GM23338 (cell line): ENCODE data around the gene LMF2. TPM values are rescaled to one million over a fixed set of nuclear protein-coding genes. Genes with fewer than 3 reads are reported as not detected.

Experiments used
- ATAC-seq: fragments of 200-7000 bp; cut with Tn5 transposase; 3 replicates; pipeline ENCODE4 v1.9.1; 2020
- DNase-seq: peaks from one replicate; pipeline ENCODE4 v3.0.0-alpha.2; 2015; ENCODE audit warnings: low spot score
- H2AFZ ChIP-seq: fragments of 200-600 bp; sonication (generic); 2 replicates; pipeline ENCODE4 v1.8.0; 2016; ENCODE audit warnings: antibody characterized with exemption, mild to moderate bottlenecking, moderate library complexity
- H3F3A ChIP-seq: fragments of 200-600 bp; sonication (generic); replicated peaks from 2 replicates; pipeline ENCODE4 v1.8.0; 2017; ENCODE audit warnings: antibody characterized with exemption, mixed run types, low read depth
- H3K27ac ChIP-seq: fragments of 200-600 bp; sonication (generic); 2 replicates; pipeline ENCODE4 v1.6.1; 2016; ENCODE audit warnings: low read depth
- H3K27me3 ChIP-seq: fragments of 200-600 bp; sonication (generic); 2 replicates; pipeline ENCODE4 v1.8.0; 2016; ENCODE audit warnings: mild to moderate bottlenecking, mixed run types, moderate library complexity; ENCODE audit not compliant: insufficient read depth
- H3K36me3 ChIP-seq: fragments of 200-600 bp; sonication (generic); 2 replicates; pipeline ENCODE4 v1.8.0; 2016; ENCODE audit warnings: mild to moderate bottlenecking; ENCODE audit not compliant: insufficient read depth
- H3K4me1 ChIP-seq: fragments of 200-600 bp; sonication (generic); 2 replicates; pipeline ENCODE4 v1.8.0; 2016; ENCODE audit warnings: mild to moderate bottlenecking, moderate library complexity; ENCODE audit not compliant: insufficient read depth
- H3K4me2 ChIP-seq: fragments of 200-600 bp; sonication (generic); 2 replicates; pipeline ENCODE4 v1.7.1; 2017; ENCODE audit warnings: mixed run types
- H3K4me3 ChIP-seq: fragments of 200-600 bp; sonication (generic); 2 replicates; pipeline ENCODE4 v1.6.1; 2016; ENCODE audit warnings: mixed run types
- H3K79me2 ChIP-seq: fragments of 200-600 bp; sonication (generic); replicated peaks from 2 replicates; pipeline ENCODE4 v1.8.0; 2017; ENCODE audit warnings: mild to moderate bottlenecking; ENCODE audit not compliant: insufficient read depth
- H3K9me2 ChIP-seq: fragments of 200-600 bp; sonication (generic); 2 replicates; pipeline ENCODE4 v1.8.0; 2017; ENCODE audit not compliant: insufficient read depth
- H4K20me1 ChIP-seq: fragments of 200-600 bp; sonication (generic); replicated peaks from 2 replicates; pipeline ENCODE4 v1.8.0; 2017; ENCODE audit warnings: mild to moderate bottlenecking; ENCODE audit not compliant: insufficient read depth
- H3K27ac Mint-ChIP-seq: 2 replicates; pipeline ENCODE4 v1.8.0; 2020; ENCODE audit warnings: inconsistent platforms, mild to moderate bottlenecking, moderate library complexity, mixed read lengths
- H3K27me3 Mint-ChIP-seq: 3 replicates; pipeline ENCODE4 v1.8.0; 2022; ENCODE audit warnings: low read depth, mild to moderate bottlenecking, moderate library complexity, mixed read lengths, inconsistent platforms; ENCODE audit not compliant: insufficient read depth, poor library complexity
- H3K36me3 Mint-ChIP-seq: 3 replicates; pipeline ENCODE4 v1.8.0; 2021; ENCODE audit warnings: low read depth, mild to moderate bottlenecking, inconsistent platforms, moderate library complexity, mixed read lengths
- H3K4me1 Mint-ChIP-seq: 3 replicates; pipeline ENCODE4 v1.8.0; 2020; ENCODE audit warnings: mild to moderate bottlenecking, inconsistent platforms, mixed read lengths
- H3K4me3 Mint-ChIP-seq: 3 replicates; pipeline ENCODE4 v1.8.0; 2021; ENCODE audit warnings: moderate library complexity, mild to moderate bottlenecking, inconsistent platforms, mixed read lengths
- H3K9me3 Mint-ChIP-seq: 3 replicates; pipeline ENCODE4 v1.8.0; 2020; ENCODE audit warnings: moderate library complexity, mild to moderate bottlenecking, inconsistent platforms, mixed read lengths
- CREB1 ChIP-seq: fragments of 250-450 bp; sonication (Bioruptor Pico); IDR thresholded peaks from 2 replicates; pipeline ENCODE4 v1.5.0; 2020; ENCODE audit warnings: low read depth, mild to moderate bottlenecking, moderate library complexity
- CTCF ChIP-seq, 2 experiments: fragments of 200-600 bp in 1 of 2; sonication (generic) in 1 of 2; conservative IDR thresholded peaks; 2 replicates each; pipeline versions ENCODE4 v1.5.1 to v1.6.1; 2016 to 2017; ENCODE audit warnings: antibody characterized with exemption in 2 of 2, low read depth in 2 of 2, mild to moderate bottlenecking in 2 of 2, moderate library complexity in 1 of 2
- EZH2 ChIP-seq: fragments of 200-600 bp; sonication (generic); IDR thresholded peaks from one replicate; pipeline ENCODE4 v1.8.0; 2017; ENCODE audit warnings: antibody characterized with exemption, mild to moderate bottlenecking, low read depth; ENCODE audit not compliant: unreplicated experiment
- EZH2phosphoT487 ChIP-seq: fragments of 200-600 bp; sonication (generic); IDR thresholded peaks from one replicate; pipeline ENCODE4 v1.8.1; 2018; ENCODE audit warnings: antibody characterized with exemption; ENCODE audit not compliant: unreplicated experiment
- JUNB ChIP-seq: IDR thresholded peaks from one replicate; pipeline ENCODE4 v1.6.1; 2016; ENCODE audit warnings: antibody characterized with exemption; ENCODE audit not compliant: unreplicated experiment
- NANOG ChIP-seq: IDR thresholded peaks from 2 replicates; pipeline ENCODE4 v1.6.1; 2016; ENCODE audit warnings: antibody characterized with exemption, borderline replicate concordance
- POLR2AphosphoS5 ChIP-seq: IDR thresholded peaks from 2 replicates; pipeline ENCODE4 v1.6.1; 2016; ENCODE audit warnings: antibody characterized with exemption, low read depth
- REST ChIP-seq: IDR thresholded peaks from one replicate; pipeline ENCODE4 v1.6.1; 2018; ENCODE audit warnings: antibody characterized with exemption; ENCODE audit not compliant: unreplicated experiment
- ZNF114 ChIP-seq: fragments of 250-450 bp; sonication (Bioruptor Pico); IDR thresholded peaks from 2 replicates; pipeline ENCODE4 v1.5.0; 2020; ENCODE audit warnings: mild to moderate bottlenecking, moderate library complexity
- ZNF331 ChIP-seq: fragments of 250-450 bp; sonication (Bioruptor Pico); IDR thresholded peaks from 2 replicates; pipeline ENCODE4 v1.5.0; 2020; ENCODE audit warnings: low read depth, mild to moderate bottlenecking, moderate library complexity
- ZNF462 ChIP-seq: fragments of 250-450 bp; sonication (Bioruptor Pico); IDR thresholded peaks from 2 replicates; pipeline ENCODE4 v1.5.0; 2020; ENCODE audit warnings: mild to moderate bottlenecking, moderate library complexity
- polyA plus RNA-seq: library from polyadenylated mRNA; unstranded; fragments of >200 nt; fragmentation: Nextera tagmentation; extraction: Ambion mirVana; gene quantifications from 2 replicates; pipeline ENCODE4 v1.2.1, GENCODE V29; 2016
- total RNA-seq: library from RNA; depleted of rRNA; stranded (reverse); fragments of >200 nt; shearing (Covaris generic); gene quantifications from 2 replicates; pipeline ENCODE4 v1.2.3, GENCODE V29; 2014

The LMF2 gene
- total and polyA plus RNA-seq, 2 experiments from 2014 or later: 15.6 to 36.3 TPM

- TF ChIP-seq JUNB (no peak), EZH2phosphoT487 (no peak), CTCF (conservative IDR thresholded peaks at IDR 0.05; ENCODE audit: low read depth in 2 of 2) (no peak), ZNF331 (CRISPR knock-in tag) (no peak)
These were observed 38.9 kb downstream of the LMF2 start (continued) for GRCh38 chr22:50468626-50469025.

- peaks cover 20% of the 10 kb centered on the region for H3K4me1 Mint-ChIP-seq
- peaks cover 20% of the 10 kb centered on the region for H3K36me3 Mint-ChIP-seq
- no peaks in the 10 kb centered on the region for H3K9me3 Mint-ChIP-seq
- no peak for DNase-seq
- no peak for ATAC-seq
- Histone ChIP-seq H3K9me2 (no peaks in the 10 kb centered on the region), H3K4me1 (peaks cover 8% of the 10 kb centered on the region; the same call in 1 of the 2 replicates), H3K4me2 (no peak overlapping the region), H3K27me3 (no peaks in the 10 kb centered on the region), H4K20me1 (peaks cover 33% of the 10 kb centered on the region), H3K79me2 (peaks cover 48% of the 10 kb centered on the region), H3K27ac (no peak overlapping the region), H2AFZ (no peak overlapping the region), H3K36me3 (no peaks in the 10 kb centered on the region), H3F3A (no peaks in the 10 kb centered on the region), H3K4me3 (no peak overlapping the region)
- no peak overlapping the region for H3K4me3 Mint-ChIP-seq
- H3K27ac Mint-ChIP-seq: no peak overlapping the region
- H3K27me3 Mint-ChIP-seq: peaks cover 12% of the 10 kb centered on the region
- TF ChIP-seq REST (no peak), CREB1 (CRISPR knock-in tag) (no peak), POLR2AphosphoS5 (no peak), ZNF114 (CRISPR knock-in tag) (no peak), ZNF331 (CRISPR knock-in tag) (no peak), EZH2 (no peak), CTCF (conservative IDR thresholded peaks at IDR 0.05; ENCODE audit: low read depth in 2 of 2) (no peak), NANOG (no peak), ZNF462 (no peak)
These were observed 39.6 kb downstream of the LMF2 start for GRCh38 chr22:50467773-50468440.
